Hepatocyte (in vitro differentiated cells): Measurements from ENCODE around the gene SLC26A8. TPM values are rescaled to one million over a fixed set of nuclear protein-coding genes. Genes with fewer than 3 reads are reported as not detected.
A peak's percentile ranks its signal among the peaks of the same experiment; 100 is the strongest.
"Not testable (repeated sequence)": the region's sequence is repeated elsewhere in the genome, so short reads cannot be mapped to it uniquely, and the experiment has no call there.

ENCODE experiments used
- DNase-seq: peaks from one replicate; pipeline ENCODE4 v3.0.0-alpha.2; 2016; ENCODE audit warnings: low spot score
- H2AFZ ChIP-seq: fragments of 200-600 bp; sonication (generic); 2 replicates; pipeline ENCODE4 v1.6.0; 2016; ENCODE audit warnings: antibody characterized with exemption, mild to moderate bottlenecking
- H3K27ac ChIP-seq: fragments of 200-600 bp; sonication (generic); 2 replicates; pipeline ENCODE4 v1.5.1; 2016; ENCODE audit warnings: mild to moderate bottlenecking
- H3K27me3 ChIP-seq: fragments of 200-600 bp; sonication (generic); 2 replicates; pipeline ENCODE4 v1.6.1; 2016
- H3K36me3 ChIP-seq: fragments of 200-600 bp; sonication (generic); replicated peaks from 2 replicates; pipeline ENCODE4 v1.5.1; 2016; ENCODE audit warnings: low read depth; ENCODE audit not compliant: insufficient read depth
- H3K4me1 ChIP-seq: fragments of 200-600 bp; sonication (generic); 2 replicates; pipeline ENCODE4 v1.5.1; 2016; ENCODE audit warnings: mild to moderate bottlenecking, moderate library complexity; ENCODE audit not compliant: insufficient read depth
- H3K4me2 ChIP-seq: fragments of 200-600 bp; sonication (generic); 2 replicates; pipeline ENCODE4 v1.6.0; 2016
- H3K4me3 ChIP-seq: fragments of 200-600 bp; sonication (generic); 2 replicates; pipeline ENCODE4 v1.5.1; 2016; ENCODE audit warnings: mild to moderate bottlenecking
- H3K79me2 ChIP-seq: fragments of 200-600 bp; sonication (generic); 2 replicates; pipeline ENCODE4 v1.6.0; 2017; ENCODE audit warnings: mild to moderate bottlenecking
- H3K9me2 ChIP-seq: fragments of 200-600 bp; sonication (generic); replicated peaks from 2 replicates; pipeline ENCODE4 v1.6.0; 2017; ENCODE audit warnings: mild to moderate bottlenecking; ENCODE audit not compliant: insufficient read depth
- H3K9me3 ChIP-seq: fragments of 200-600 bp; sonication (generic); 2 replicates; pipeline ENCODE4 v1.5.1; 2016; ENCODE audit warnings: low read depth, mild to moderate bottlenecking
- H4K20me1 ChIP-seq: fragments of 200-600 bp; sonication (generic); 2 replicates; pipeline ENCODE4 v1.6.0; 2016; ENCODE audit warnings: mild to moderate bottlenecking; ENCODE audit not compliant: insufficient read depth, poor library complexity, severe bottlenecking
- EZH2 ChIP-seq: fragments of 200-600 bp; sonication (generic); IDR thresholded peaks from 2 replicates; pipeline ENCODE4 v1.6.1; 2016; ENCODE audit warnings: antibody characterized with exemption, mild to moderate bottlenecking, borderline replicate concordance
- EZH2phosphoT487 ChIP-seq: fragments of 200-600 bp; sonication (generic); IDR thresholded peaks from one replicate; pipeline ENCODE4 v1.6.1; 2018; ENCODE audit warnings: antibody characterized with exemption, mild to moderate bottlenecking, low read depth, moderate library complexity; ENCODE audit not compliant: unreplicated experiment, severe bottlenecking
- WGBS: methylation state at CpG from one replicate; pipeline ENCODE4 v1.1.6; 2016; ENCODE audit warnings: low lambda C conversion rate; ENCODE audit errors: missing lambda C conversion rate; 5-methylcytosine and 5-hydroxymethylcytosine counted together
- polyA plus RNA-seq: library from polyadenylated mRNA; unstranded; fragments of >200 nt; fragmentation: Nextera tagmentation; extraction: Ambion mirVana; gene quantifications from 2 replicates; pipeline ENCODE4 v1.2.1, GENCODE V29; 2016
- total RNA-seq: library from RNA; depleted of rRNA; stranded (reverse); fragments of >200 nt; gene quantifications from 2 replicates; pipeline ENCODE4 v1.2.3, GENCODE V29; 2014
- TF ChIP-seq, protein P1 (sequence below): fragments of 200-600 bp; sonication (generic); IDR thresholded peaks from 2 replicates; pipeline ENCODE4 v1.5.1; 2016; ENCODE audit warnings: antibody characterized with exemption, mild to moderate bottlenecking; ENCODE audit not compliant: poor library complexity

Gene SLC26A8
- total and polyA plus RNA-seq, 2 experiments from 2014 or later = not detected

GRCh38 chr6:36033935-36034334 is 9.5 kb upstream of the SLC26A8 start:
- no peaks in the 10 kb centered on the region for H3K9me2 ChIP-seq
- H3K4me1 ChIP-seq = peaks cover 25% of the 10 kb centered on the region
- 78% methylated on average over 3 of the region's 3 CpGs for WGBS
- no peak overlapping the region for H3K4me3 ChIP-seq
- H3K9me3 ChIP-seq = no peaks in the 10 kb centered on the region
- DNase-seq = no peak
- peak overlapping the region; percentile 24 for H3K4me2 ChIP-seq
- H3K36me3 ChIP-seq = no peaks in the 10 kb centered on the region
- no peak for TF ChIP-seq EZH2
- no peak for TF ChIP-seq EZH2phosphoT487
- TF ChIP-seq, protein P1, sequence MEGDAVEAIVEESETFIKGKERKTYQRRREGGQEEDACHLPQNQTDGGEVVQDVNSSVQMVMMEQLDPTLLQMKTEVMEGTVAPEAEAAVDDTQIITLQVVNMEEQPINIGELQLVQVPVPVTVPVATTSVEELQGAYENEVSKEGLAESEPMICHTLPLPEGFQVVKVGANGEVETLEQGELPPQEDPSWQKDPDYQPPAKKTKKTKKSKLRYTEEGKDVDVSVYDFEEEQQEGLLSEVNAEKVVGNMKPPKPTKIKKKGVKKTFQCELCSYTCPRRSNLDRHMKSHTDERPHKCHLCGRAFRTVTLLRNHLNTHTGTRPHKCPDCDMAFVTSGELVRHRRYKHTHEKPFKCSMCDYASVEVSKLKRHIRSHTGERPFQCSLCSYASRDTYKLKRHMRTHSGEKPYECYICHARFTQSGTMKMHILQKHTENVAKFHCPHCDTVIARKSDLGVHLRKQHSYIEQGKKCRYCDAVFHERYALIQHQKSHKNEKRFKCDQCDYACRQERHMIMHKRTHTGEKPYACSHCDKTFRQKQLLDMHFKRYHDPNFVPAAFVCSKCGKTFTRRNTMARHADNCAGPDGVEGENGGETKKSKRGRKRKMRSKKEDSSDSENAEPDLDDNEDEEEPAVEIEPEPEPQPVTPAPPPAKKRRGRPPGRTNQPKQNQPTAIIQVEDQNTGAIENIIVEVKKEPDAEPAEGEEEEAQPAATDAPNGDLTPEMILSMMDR = no peak
- H3K27ac ChIP-seq = no peak overlapping the region
- peaks cover 100% of the 10 kb centered on the region for H3K79me2 ChIP-seq
- peaks cover 88% of the 10 kb centered on the region for H4K20me1 ChIP-seq
- no peaks in the 10 kb centered on the region for H3K27me3 ChIP-seq
- H2AFZ ChIP-seq = no peak overlapping the region

DNA sequence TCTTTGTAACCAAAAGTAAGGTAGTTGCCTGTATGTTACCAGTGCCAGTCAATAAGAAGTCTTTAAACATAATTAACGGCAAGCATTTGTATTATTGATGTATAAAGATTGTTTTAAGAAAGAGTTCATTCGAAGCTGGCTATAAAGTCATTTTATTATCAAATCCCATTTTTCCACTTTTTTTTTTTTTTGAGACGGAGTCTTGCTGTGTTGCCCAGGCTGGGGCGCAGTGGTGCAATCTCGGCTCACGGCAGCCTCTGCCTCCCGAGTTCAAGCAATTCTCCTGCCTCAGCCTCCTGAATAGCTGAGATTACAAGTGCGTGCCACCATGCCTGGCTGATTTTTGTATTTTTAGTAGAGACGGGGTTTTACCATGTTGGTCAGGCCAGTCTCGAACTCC is 8.7 kb upstream of the SLC26A8 start:
- Histone ChIP-seq H3K79me2 (peaks cover 98% of the 10 kb centered on the region), H3K4me1 (peaks cover 17% of the 10 kb centered on the region), H4K20me1 (peaks cover 80% of the 10 kb centered on the region)
- DNase-seq, H3K4me2 ChIP-seq, H3K9me3 ChIP-seq, H3K36me3 ChIP-seq, H3K27ac ChIP-seq, H2AFZ ChIP-seq, H3K9me2 ChIP-seq, H3K4me3 ChIP-seq, H3K27me3 ChIP-seq: not testable (repeated sequence)
- WGBS = 98% methylated on average over 10 of the region's 10 CpGs

DNA sequence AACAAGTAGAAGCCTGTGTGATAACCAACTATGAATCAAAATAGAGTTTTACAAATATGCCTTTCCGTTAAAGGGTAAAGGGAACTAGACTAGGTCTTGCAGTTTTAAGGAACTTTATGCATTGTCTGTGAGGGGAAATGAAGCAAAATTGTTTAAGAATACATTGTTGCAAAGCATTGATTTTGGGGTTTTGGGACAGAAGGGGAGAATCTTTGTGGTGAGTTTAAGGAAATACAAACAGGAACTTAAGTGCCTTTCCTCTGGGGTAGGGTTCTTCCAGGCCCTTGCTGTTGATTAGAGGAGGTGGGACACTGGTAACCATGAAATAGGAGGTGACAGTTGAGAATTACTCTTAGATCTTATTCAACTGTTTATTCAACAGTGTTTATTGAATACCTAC is 7.8 kb upstream of the SLC26A8 start:
- H3K27me3 ChIP-seq = no peaks in the 10 kb centered on the region
- 91% methylated on average over 1 of the region's 1 CpG for WGBS
- peak overlapping the region; percentile 29 for H3K4me2 ChIP-seq
- H3K9me2 ChIP-seq = no peaks in the 10 kb centered on the region
- H2AFZ ChIP-seq = no peak overlapping the region
- no peak for DNase-seq
- TF ChIP-seq EZH2phosphoT487 (no peak), EZH2 (no peak)
- TF ChIP-seq, protein P1 = no peak
- H3K9me3 ChIP-seq = no peaks in the 10 kb centered on the region
- H3K4me1 ChIP-seq = peaks cover 14% of the 10 kb centered on the region
- peaks cover 71% of the 10 kb centered on the region for H4K20me1 ChIP-seq
- H3K4me3 ChIP-seq = no peak overlapping the region
- H3K36me3 ChIP-seq = no peaks in the 10 kb centered on the region
- H3K79me2 ChIP-seq = peaks cover 93% of the 10 kb centered on the region
- H3K27ac ChIP-seq = no peak overlapping the region

DNA sequence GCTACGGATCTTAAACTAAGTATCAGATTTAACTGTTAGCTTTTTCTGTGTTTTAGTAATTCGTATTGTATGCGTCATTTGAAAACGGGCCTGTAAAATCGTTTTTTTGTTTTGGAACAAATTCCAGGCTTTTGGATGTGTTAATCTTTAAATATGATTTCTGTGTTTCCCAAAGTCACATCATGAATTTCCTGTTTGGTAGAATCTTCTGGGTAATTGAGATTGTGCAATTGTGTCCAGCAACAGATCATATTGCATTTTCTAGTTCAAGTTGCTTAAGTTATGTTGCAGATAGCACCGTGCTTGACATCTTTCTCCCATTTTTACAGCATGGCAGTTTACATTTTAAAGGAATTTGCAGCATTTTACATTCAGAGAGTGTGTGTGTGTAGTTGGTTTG is 5.0 kb upstream of the SLC26A8 start:
- Histone ChIP-seq H3K9me2 (no peaks in the 10 kb centered on the region), H4K20me1 (peaks cover 43% of the 10 kb centered on the region), H2AFZ (peak overlapping the region; percentile 2), H3K4me1 (peaks cover 14% of the 10 kb centered on the region), H3K4me3 (peak overlapping the region; percentile 25), H3K9me3 (no peaks in the 10 kb centered on the region), H3K36me3 (no peaks in the 10 kb centered on the region), H3K27me3 (no peaks in the 10 kb centered on the region), H3K79me2 (peaks cover 65% of the 10 kb centered on the region), H3K4me2 (peak overlapping the region; percentile 73), H3K27ac (peak overlapping the region; percentile 76)
- WGBS = 17% methylated on average over 6 of the region's 6 CpGs
- no peak for DNase-seq
- no peak for TF ChIP-seq EZH2
- TF ChIP-seq, protein P1 = no peak
- no peak for TF ChIP-seq EZH2phosphoT487
